NB4 (cell line): Measurements from ENCODE around the gene GIPC2.
A peak's percentile ranks its signal among the peaks of the same experiment; 100 is the strongest.
"Not testable (repeated sequence)": the region's sequence is repeated elsewhere in the genome, so short reads cannot be mapped to it uniquely, and the experiment has no call there.

Experiments used
- DNase-seq: peaks from one replicate; pipeline ENCODE4 v3.0.0; 2010; ENCODE audit warnings: low read depth
- H3K4me3 ChIP-seq: one replicate; pipeline ENCODE4 v1.5.1; 2011; ENCODE audit warnings: mild to moderate bottlenecking, low read depth, low read length, moderate library complexity
- MYC ChIP-seq: IDR thresholded peaks from 2 replicates; pipeline ENCODE4 v1.6.1; 2011; ENCODE audit warnings: low read depth, low read length
- POLR2A ChIP-seq: IDR thresholded peaks from 2 replicates; pipeline ENCODE4 v1.6.1; 2011; ENCODE audit warnings: mild to moderate bottlenecking; ENCODE audit not compliant: insufficient read length; ENCODE audit errors: extremely low read depth
- TF ChIP-seq, protein P1 (sequence below): IDR thresholded peaks from 2 replicates; pipeline ENCODE4 v1.6.1; 2011; ENCODE audit warnings: low read depth, low read length
- TF ChIP-seq, protein P2 (sequence below): IDR thresholded peaks from one replicate; pipeline ENCODE4 v1.5.1; 2012; ENCODE audit warnings: low read depth, low read length

GIPC2 gene, protein sequence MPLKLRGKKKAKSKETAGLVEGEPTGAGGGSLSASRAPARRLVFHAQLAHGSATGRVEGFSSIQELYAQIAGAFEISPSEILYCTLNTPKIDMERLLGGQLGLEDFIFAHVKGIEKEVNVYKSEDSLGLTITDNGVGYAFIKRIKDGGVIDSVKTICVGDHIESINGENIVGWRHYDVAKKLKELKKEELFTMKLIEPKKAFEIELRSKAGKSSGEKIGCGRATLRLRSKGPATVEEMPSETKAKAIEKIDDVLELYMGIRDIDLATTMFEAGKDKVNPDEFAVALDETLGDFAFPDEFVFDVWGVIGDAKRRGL

DNA sequence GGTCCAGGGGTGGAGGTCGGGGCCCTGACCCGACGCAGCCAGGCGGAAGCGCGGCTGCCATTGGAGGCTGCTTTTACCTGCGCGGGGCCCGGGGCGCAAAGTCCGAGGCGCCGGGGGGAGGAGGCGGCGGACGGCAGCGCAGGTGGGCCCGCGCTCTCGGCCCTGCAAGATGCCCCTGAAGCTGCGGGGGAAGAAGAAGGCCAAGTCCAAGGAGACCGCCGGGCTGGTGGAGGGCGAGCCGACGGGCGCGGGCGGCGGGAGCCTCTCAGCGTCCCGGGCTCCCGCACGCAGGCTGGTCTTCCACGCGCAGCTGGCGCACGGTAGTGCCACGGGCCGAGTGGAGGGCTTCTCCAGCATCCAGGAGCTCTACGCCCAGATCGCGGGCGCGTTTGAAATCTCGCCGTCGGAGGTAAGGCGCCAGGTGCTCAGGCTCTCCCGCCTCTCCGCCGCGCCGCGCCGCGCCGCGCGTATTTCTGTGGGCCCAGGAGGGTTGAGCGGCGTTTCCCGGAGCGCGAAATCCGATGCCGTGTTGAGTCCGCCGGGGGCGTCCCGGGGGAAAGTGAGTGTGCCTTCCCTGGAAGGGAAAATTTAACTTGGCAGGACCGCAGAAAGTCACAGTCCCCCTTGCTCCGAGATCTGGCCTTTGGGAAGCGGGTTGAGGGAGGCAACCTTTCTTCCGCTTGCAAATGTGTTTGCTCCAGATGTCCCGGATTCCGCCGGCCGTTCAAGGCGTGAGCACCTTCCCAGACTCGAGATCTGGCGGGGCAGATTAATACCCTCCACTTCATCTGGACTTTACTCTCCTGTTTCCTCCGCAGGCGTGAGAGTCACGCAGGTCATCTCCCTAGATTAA, at the start of gene GIPC2:
TSS of gene GIPC2 (plus strand) at position 41 of the 853 bp plus-strand sequence. CDS start at position 170, 129 bp downstream.
- TF ChIP-seq POLR2A (no peak), MYC (no peak)
- TF ChIP-seq, protein P1, sequence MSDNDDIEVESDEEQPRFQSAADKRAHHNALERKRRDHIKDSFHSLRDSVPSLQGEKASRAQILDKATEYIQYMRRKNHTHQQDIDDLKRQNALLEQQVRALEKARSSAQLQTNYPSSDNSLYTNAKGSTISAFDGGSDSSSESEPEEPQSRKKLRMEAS, result no peak
- TF ChIP-seq, protein P2, sequence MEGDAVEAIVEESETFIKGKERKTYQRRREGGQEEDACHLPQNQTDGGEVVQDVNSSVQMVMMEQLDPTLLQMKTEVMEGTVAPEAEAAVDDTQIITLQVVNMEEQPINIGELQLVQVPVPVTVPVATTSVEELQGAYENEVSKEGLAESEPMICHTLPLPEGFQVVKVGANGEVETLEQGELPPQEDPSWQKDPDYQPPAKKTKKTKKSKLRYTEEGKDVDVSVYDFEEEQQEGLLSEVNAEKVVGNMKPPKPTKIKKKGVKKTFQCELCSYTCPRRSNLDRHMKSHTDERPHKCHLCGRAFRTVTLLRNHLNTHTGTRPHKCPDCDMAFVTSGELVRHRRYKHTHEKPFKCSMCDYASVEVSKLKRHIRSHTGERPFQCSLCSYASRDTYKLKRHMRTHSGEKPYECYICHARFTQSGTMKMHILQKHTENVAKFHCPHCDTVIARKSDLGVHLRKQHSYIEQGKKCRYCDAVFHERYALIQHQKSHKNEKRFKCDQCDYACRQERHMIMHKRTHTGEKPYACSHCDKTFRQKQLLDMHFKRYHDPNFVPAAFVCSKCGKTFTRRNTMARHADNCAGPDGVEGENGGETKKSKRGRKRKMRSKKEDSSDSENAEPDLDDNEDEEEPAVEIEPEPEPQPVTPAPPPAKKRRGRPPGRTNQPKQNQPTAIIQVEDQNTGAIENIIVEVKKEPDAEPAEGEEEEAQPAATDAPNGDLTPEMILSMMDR, result no peak
- H3K4me3 ChIP-seq, result no peak within 1 kb of the TSS
- no peak for DNase-seq

DNA sequence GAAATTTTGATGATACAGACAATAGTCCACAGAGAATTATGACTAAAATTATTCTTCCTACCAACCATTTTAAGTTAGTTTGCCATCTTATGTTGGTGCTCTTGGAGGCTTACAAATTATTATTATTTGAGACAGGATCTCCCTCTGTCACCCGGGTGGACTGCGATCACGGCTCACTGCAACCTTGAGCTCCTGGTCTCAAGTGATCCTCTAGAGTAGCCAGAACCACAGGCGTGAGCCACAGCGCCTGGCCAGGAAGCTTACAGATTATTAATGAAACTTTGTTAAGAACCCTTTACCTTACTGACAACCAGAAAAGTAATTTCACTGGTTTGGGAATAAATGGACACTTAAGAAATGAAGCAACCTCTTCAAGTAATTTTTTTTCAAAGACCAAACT, 49.0 kb upstream of the GIPC2 start:
- no peak for TF ChIP-seq POLR2A
- TF ChIP-seq, protein P1, result no peak
- TF ChIP-seq MYC, result no peak
- TF ChIP-seq, protein P2, result no peak
- no peak for DNase-seq
- no peak overlapping the region for H3K4me3 ChIP-seq

DNA sequence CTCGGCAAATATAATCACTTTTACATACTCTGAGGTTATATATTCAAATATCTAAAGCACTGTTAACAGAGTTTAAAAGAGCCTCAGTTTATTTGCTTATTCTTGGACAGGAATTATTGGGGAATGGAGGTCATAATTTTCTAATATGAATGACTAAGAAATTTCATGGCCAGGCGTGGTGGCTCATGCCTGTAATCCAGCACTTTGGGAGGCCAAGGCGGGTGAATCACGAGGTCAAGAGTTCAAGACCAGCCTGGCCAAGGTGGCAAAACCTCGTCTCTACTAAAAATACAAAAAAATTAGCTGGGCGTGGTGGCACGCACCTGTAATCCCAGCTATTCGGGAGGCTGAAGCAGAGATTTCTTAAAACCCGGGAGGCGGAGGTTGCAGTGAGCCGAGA, 45.2 kb upstream of the GIPC2 start:
- not testable (repeated sequence) for DNase-seq, H3K4me3 ChIP-seq

DNA sequence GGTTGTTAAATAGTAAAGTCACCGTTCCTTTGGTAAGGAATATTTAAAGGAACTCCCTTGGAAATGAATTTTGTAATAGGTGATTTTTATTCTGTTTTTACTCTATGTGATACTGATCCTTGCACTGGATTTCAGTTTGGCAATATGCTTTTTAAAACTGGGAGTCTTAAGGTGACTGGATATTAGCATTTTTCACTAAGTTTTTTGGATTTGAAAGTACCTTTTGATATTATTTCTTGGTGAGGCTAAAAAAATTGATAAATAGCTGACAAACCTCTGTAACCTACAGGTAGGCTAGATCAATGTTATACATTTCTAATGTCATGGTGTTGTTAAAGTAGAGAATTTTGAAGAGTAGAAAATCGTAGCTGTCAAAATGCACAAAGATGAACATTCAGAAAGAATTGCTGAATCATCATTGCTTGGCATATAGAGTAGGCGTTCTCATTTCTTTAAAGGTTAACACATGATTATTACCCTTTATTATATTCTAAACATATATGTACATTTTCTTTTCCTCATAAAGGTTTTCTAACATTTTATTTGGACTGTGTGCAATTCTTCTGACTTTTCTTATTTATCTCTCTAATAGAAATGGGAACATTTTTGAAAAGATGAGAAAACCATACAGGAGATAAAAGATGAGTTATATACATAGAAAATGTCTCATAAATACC, 42.6 kb upstream of the GIPC2 start:
- DNase-seq, result peak; percentile 21
- peak overlapping the region; percentile 87 for H3K4me3 ChIP-seq

DNA sequence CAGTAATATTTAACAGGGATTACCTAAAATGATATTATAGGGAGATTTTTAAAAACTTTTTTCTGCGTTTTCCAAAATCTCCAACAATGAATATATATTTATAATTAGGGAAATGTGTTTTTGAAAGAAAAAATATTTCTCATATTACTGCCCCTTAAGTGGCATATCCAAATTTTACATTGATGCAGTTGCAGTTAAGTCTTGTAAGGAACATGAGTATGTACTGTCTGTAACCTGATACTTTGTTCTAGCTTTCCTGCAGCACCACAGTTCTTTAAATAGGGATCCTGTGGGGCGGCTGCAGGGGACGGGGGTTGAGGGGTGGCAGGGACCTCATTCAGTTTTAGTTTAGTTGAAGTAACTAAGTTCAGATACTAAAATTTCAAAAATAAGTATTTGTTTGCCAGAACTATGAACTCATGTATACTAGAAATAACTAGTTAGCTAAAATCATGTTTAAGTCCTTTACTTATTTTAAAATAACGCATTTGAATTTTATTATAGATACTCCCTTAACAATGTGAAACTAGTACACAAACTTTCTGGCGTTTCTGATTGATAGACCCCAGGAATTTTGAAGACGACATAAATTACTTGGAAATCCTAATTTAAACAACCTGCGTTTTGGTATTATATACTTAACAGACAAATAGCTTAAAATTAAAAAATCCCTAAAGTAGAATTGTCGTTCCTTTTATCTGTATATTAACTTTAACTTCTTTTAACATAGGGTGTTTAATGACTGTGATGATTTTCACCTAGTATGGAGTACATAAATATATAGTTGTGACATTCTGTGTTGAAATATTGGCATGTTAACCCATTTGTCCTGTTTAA, 41.7 kb upstream of the GIPC2 start:
- TF ChIP-seq POLR2A (peak; percentile 88), MYC (no peak)
- TF ChIP-seq, protein P2, result no peak
- TF ChIP-seq, protein P1, result 0 out of 2 replicates have a peak, but pooled peaks have one; percentile 16
- DNase-seq, result peak; percentile 82

More for the DNA sequence above, 42.6 kb upstream of the GIPC2 start:
- TF ChIP-seq POLR2A, result no peak
- TF ChIP-seq, protein P2, result no peak
- TF ChIP-seq, protein P1, result no peak
- no peak for TF ChIP-seq MYC

More for the DNA sequence above, 41.7 kb upstream of the GIPC2 start:
- peak overlapping the region; percentile 87 for H3K4me3 ChIP-seq
